Measurements from ENCODE around the gene RPS6KA4. TPM values are rescaled to one million over a fixed set of nuclear protein-coding genes. Genes with fewer than 3 reads are reported as not detected.

The RPS6KA4 gene
- total and polyA plus RNA-seq, 7 experiments from 2014 or later, result 4.6 to 35.7 (median 26.3) TPM

GRCh38 chr11:64358536-64358906, 441 bp upstream of the RPS6KA4 start:
- peak overlapping the region; percentile 33 to 100 (median 62) for H3K4me3 Mint-ChIP-seq
- no peak overlapping the region for H3K27ac Mint-ChIP-seq
- peak overlapping the region; percentile 60 for H3K4me3 ChIP-seq (ENCODE audit: low read length)
- H3K27me3 Mint-ChIP-seq, result no peaks in the 10 kb centered on the region
- H3K4me1 ChIP-seq (ENCODE audit: control insufficient read depth in 2 of 2, insufficient read depth in 2 of 2, low read length in 2 of 2), result peaks cover 10 to 16% of the 10 kb centered on the region in 2 donors
- no peak for DNase-seq
- H3K9me3 Mint-ChIP-seq, result no peaks in the 10 kb centered on the region
- ChIA-PET CTCF (no interaction called here), POLR2A (interaction anchor here (3.5 kb wide), 1 partner anchor 41 kb away, joined by 25 read pairs; the partner anchor contains the start of genes PRDX5 and TRMT112)
- H3K9me3 ChIP-seq (ENCODE audit: control insufficient read depth in 2 of 3, low read length in 3 of 3), result no peaks in the 10 kb centered on the region
- H3K27me3 ChIP-seq (ENCODE audit: control insufficient read depth in 2 of 2, insufficient read depth in 2 of 2, low read length in 2 of 2), result no peaks in the 10 kb centered on the region
- intact Hi-C loops (cut with micrococcal nuclease), result loop anchor here in 1 of 2 donors (5.0 kb wide), 1 partner anchor 151 kb away; the partner anchor contains the start of gene FERMT3
- H3K27ac ChIP-seq (ENCODE audit: low read depth, low read length), result peak overlapping the region; percentile 68
- H3K36me3 ChIP-seq (ENCODE audit: control insufficient read depth in 2 of 3, insufficient read depth in 3 of 3, low read length in 3 of 3), result peaks cover 0 to 46% (median under 1%) of the 10 kb centered on the region in 3 experiments
- ATAC-seq, result no peak
- peaks cover 0 to 24% (median 4%) of the 10 kb centered on the region in 5 donors for H3K36me3 Mint-ChIP-seq
- peaks cover 16 to 40% (median 30%) of the 10 kb centered on the region in 7 donors for H3K4me1 Mint-ChIP-seq

DNA sequence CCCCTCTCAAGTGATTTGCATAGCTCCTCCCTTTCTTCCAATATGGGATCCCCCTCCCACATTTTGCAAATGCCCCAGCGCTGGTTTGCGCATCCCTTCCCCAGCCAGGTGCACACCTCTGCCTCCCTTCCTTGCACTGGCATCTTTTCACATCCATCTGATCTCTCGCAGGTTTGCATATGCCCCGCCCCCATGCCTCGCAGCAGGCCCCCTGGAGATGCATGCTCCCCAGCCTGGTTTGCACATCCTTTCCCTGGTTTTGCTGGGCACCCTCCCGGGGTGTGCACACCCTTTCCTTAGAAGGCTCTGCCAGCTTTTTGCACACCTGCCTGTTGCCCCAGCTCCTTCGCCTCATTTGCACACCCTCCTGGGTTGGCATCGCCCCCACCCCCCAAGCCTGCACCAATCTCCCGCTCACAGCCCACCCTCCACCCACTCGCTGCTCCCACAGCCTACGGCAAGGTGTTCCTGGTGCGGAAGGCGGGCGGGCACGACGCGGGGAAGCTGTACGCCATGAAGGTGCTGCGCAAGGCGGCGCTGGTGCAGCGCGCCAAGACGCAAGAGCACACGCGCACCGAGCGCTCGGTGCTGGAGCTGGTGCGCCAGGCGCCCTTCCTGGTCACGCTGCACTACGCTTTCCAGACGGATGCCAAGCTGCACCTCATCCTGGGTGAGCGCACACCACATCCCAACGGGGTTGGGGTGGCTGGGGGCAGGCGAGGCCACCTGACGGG, 917 bp downstream of the RPS6KA4 start:
- ATAC-seq, result peak; percentile 60

DNA sequence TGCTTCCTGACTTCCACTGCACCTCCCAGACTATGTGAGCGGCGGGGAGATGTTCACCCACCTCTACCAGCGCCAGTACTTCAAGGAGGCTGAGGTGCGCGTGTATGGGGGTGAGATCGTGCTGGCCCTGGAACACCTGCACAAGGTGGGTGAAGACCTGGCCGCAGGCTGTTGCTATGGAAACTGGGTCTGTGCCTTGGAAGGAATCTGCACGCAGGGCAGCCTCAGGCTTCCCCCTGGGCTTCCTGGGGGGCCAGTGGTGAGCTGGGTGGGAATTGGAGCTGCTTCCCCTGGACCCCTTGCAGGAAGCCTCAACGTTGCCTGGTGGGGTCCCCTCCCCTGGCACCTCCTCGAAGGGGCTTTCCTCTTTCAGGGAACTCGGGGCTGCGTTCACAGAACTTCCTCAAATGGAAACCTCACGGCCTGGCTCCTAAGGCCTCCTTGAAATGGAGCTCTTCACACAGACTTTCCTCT, 1.5 kb downstream of the RPS6KA4 start:
- ATAC-seq (peak; percentile 8), DNase-seq (peak in 2 of 9 donors; percentile 17 to 24)
- ChIA-PET POLR2A (interaction anchor here (3.5 kb wide), 1 partner anchor 43 kb away, joined by 25 read pairs; the partner anchor contains the start of genes PRDX5 and TRMT112), CTCF (interaction anchor here (0.7 to 1.3 kb wide), 3 partner anchors 22 to 294 kb away, joined by 3 read pairs; no protein-coding TSS in a partner anchor)
- intact Hi-C loops (cut with micrococcal nuclease), result loop anchor here in 1 of 2 donors (2.0 kb wide), 1 partner anchor 292 kb away; no protein-coding TSS in a partner anchor
- Mint-ChIP-seq H3K9me3 (no peaks in the 10 kb centered on the region), H3K4me1 (peaks cover 16 to 36% (median 27%) of the 10 kb centered on the region in 7 donors), H3K36me3 (peaks cover 0 to 28% (median 4%) of the 10 kb centered on the region in 5 donors), H3K27me3 (no peaks in the 10 kb centered on the region), H3K27ac (peak overlapping the region in 7 of 9 donors; percentile 51 to 94 (median 72)), H3K4me3 (peak overlapping the region; percentile 83 to 100 (median 91))
- Histone ChIP-seq H3K27me3 (ENCODE audit: control insufficient read depth in 2 of 2, insufficient read depth in 2 of 2, low read length in 2 of 2) (no peaks in the 10 kb centered on the region), H3K9me3 (ENCODE audit: control insufficient read depth in 2 of 3, low read length in 3 of 3) (no peaks in the 10 kb centered on the region), H3K27ac (ENCODE audit: low read depth, low read length) (no peak overlapping the region), H3K4me1 (ENCODE audit: control insufficient read depth in 2 of 2, insufficient read depth in 2 of 2, low read length in 2 of 2) (peaks cover 10 to 16% of the 10 kb centered on the region in 2 donors), H3K36me3 (ENCODE audit: control insufficient read depth in 2 of 3, insufficient read depth in 3 of 3, low read length in 3 of 3) (peaks cover 0 to 51% (median 0%) of the 10 kb centered on the region in 3 experiments), H3K4me3 (ENCODE audit: low read length) (peak overlapping the region; percentile 60)

More for the DNA sequence above, 917 bp downstream of the RPS6KA4 start:
- no peaks in the 10 kb centered on the region for H3K27me3 Mint-ChIP-seq
- H3K27ac Mint-ChIP-seq, result peak overlapping the region; percentile 56 to 94 (median 72)
- peaks cover 16 to 40% (median 28%) of the 10 kb centered on the region in 7 donors for H3K4me1 Mint-ChIP-seq
- H3K9me3 Mint-ChIP-seq, result no peaks in the 10 kb centered on the region
- peaks cover 0 to 28% (median 4%) of the 10 kb centered on the region in 5 donors for H3K36me3 Mint-ChIP-seq
- peak overlapping the region; percentile 68 for H3K27ac ChIP-seq (ENCODE audit: low read depth, low read length)
- peak overlapping the region; percentile 60 for H3K4me3 ChIP-seq (ENCODE audit: low read length)
- H3K9me3 ChIP-seq (ENCODE audit: control insufficient read depth in 2 of 3, low read length in 3 of 3), result no peaks in the 10 kb centered on the region
- DNase-seq, result peak in 6 of 9 donors; percentile 22 to 40 (median 36)
- ChIA-PET CTCF (interaction anchor here (0.7 to 1.3 kb wide), 2 partner anchors 293 to 295 kb away, joined by 3 read pairs; no protein-coding TSS in a partner anchor), POLR2A (interaction anchor here (0.7 to 3.5 kb wide), 4 partner anchors 18 to 110 kb away, joined by 4 to 25 read pairs (median 4); partner anchors contain the start of genes CCDC88B, PRDX5 and TRMT112)
- H3K4me1 ChIP-seq (ENCODE audit: control insufficient read depth in 2 of 2, insufficient read depth in 2 of 2, low read length in 2 of 2), result peaks cover 10 to 16% of the 10 kb centered on the region in 2 donors
- intact Hi-C loops (cut with micrococcal nuclease), result loop anchor here (1.0 to 5.0 kb wide), 5 partner anchors 20 to 293 kb away; partner anchors contain the start of genes CCDC88B (in 2 of the 2), FERMT3 (in 1 of the 2), PRDX5 (in 1 of the 2) and TRMT112 (in 1 of the 2)
- peaks cover 0 to 51% (median 0%) of the 10 kb centered on the region in 3 experiments for H3K36me3 ChIP-seq (ENCODE audit: control insufficient read depth in 2 of 3, insufficient read depth in 3 of 3, low read length in 3 of 3)
- H3K27me3 ChIP-seq (ENCODE audit: control insufficient read depth in 2 of 2, insufficient read depth in 2 of 2, low read length in 2 of 2), result no peaks in the 10 kb centered on the region
- H3K4me3 Mint-ChIP-seq, result peak overlapping the region; percentile 83 to 100 (median 91)

DNA sequence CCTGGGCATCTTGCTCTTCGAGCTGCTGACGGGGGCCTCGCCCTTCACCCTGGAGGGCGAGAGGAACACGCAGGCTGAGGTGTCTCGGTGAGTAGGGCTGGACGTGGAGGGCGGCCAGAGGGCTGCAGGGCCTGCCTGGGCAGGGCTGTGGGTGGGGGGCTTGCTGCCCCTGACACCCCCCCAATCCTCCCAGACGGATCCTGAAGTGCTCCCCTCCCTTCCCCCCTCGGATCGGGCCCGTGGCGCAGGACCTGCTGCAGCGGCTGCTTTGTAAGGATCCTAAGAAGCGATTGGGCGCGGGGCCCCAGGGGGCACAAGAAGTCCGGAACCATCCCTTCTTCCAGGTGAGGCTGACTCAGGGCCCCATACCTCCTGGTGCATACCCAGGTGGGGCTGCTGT, 2.7 kb downstream of the RPS6KA4 start:
- no peak overlapping the region for H3K27ac Mint-ChIP-seq
- Histone ChIP-seq H3K27me3 (ENCODE audit: control insufficient read depth in 2 of 2, insufficient read depth in 2 of 2, low read length in 2 of 2) (no peaks in the 10 kb centered on the region), H3K9me3 (ENCODE audit: control insufficient read depth in 2 of 3, low read length in 3 of 3) (no peaks in the 10 kb centered on the region), H3K4me1 (ENCODE audit: control insufficient read depth in 2 of 2, insufficient read depth in 2 of 2, low read length in 2 of 2) (peaks cover 10 to 16% of the 10 kb centered on the region in 2 donors), H3K36me3 (ENCODE audit: control insufficient read depth in 2 of 3, insufficient read depth in 3 of 3, low read length in 3 of 3) (peaks cover 0 to 56% (median 0%) of the 10 kb centered on the region in 3 experiments), H3K4me3 (ENCODE audit: low read length) (no peak overlapping the region), H3K27ac (ENCODE audit: low read depth, low read length) (no peak overlapping the region)
- ChIA-PET CTCF (interaction anchor here (1.1 kb wide), 1 partner anchor 23 kb away, joined by 3 read pairs; no protein-coding TSS in a partner anchor), POLR2A (no interaction called here)
- H3K4me1 Mint-ChIP-seq, result peaks cover 16 to 32% (median 24%) of the 10 kb centered on the region in 7 donors
- H3K4me3 Mint-ChIP-seq, result peak overlapping the region in 2 of 10 donors; percentile 25 to 100
- intact Hi-C loops (cut with micrococcal nuclease), result loop anchor here in 1 of 2 donors (2.0 kb wide), 1 partner anchor 291 kb away; no protein-coding TSS in a partner anchor
- peaks cover 3 to 28% (median 7%) of the 10 kb centered on the region in 5 donors for H3K36me3 Mint-ChIP-seq
- H3K9me3 Mint-ChIP-seq, result no peaks in the 10 kb centered on the region
- DNase-seq, result no peak
- no peak for ATAC-seq
- H3K27me3 Mint-ChIP-seq, result no peaks in the 10 kb centered on the region

DNA sequence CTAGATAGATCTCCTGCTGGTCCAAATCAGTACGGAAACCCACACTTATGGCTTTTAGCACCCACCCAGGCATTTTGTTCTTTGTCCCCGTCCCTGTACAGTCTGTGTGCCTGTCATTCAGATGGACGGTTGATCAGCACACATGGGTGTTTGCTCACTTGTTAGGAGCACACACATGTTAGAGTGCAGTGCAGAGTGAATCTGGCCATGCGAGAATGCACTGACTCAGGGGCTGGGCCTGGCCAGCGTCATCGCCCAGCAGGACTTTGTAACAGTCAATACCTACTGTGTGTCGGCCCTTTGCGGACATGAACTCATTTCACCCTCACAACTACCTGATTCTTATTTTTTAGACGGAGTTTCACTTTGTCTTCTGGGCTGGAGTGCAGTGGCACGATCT, 3.4 kb downstream of the RPS6KA4 start:
- H3K36me3 ChIP-seq (ENCODE audit: control insufficient read depth in 2 of 3, insufficient read depth in 3 of 3, low read length in 3 of 3), result peaks cover 0 to 58% (median 0%) of the 10 kb centered on the region in 3 experiments
- peaks cover 5 to 30% (median 10%) of the 10 kb centered on the region in 5 donors for H3K36me3 Mint-ChIP-seq

GRCh38 chr11:64364435-64364834, 5.5 kb downstream of the RPS6KA4 start:
- H3K9me3 ChIP-seq (ENCODE audit: control insufficient read depth in 2 of 3, low read length in 3 of 3), result no peaks in the 10 kb centered on the region
- ChIA-PET POLR2A (no interaction called here), CTCF (interaction anchor here (0.7 to 1.0 kb wide), 2 partner anchors 26 to 47 kb away, joined by 3 read pairs; partner anchors contain the start of gene PRDX5)
- Mint-ChIP-seq H3K27me3 (no peaks in the 10 kb centered on the region), H3K4me3 (no peak overlapping the region), H3K27ac (no peak overlapping the region), H3K9me3 (no peaks in the 10 kb centered on the region), H3K36me3 (peaks cover 5 to 34% (median 10%) of the 10 kb centered on the region in 5 donors), H3K4me1 (peaks cover 11 to 23% (median 15%) of the 10 kb centered on the region in 7 donors)
- DNase-seq (no peak), ATAC-seq (no peak)
- intact Hi-C loops (cut with micrococcal nuclease), result no loop called here
- no peak overlapping the region for H3K27ac ChIP-seq (ENCODE audit: low read depth, low read length)
- H3K27me3 ChIP-seq (ENCODE audit: control insufficient read depth in 2 of 2, insufficient read depth in 2 of 2, low read length in 2 of 2), result no peaks in the 10 kb centered on the region
- peaks cover 0 to 5% of the 10 kb centered on the region in 2 donors for H3K4me1 ChIP-seq (ENCODE audit: control insufficient read depth in 2 of 2, insufficient read depth in 2 of 2, low read length in 2 of 2)
- peaks cover 0 to 74% (median 3%) of the 10 kb centered on the region in 3 experiments for H3K36me3 ChIP-seq (ENCODE audit: control insufficient read depth in 2 of 3, insufficient read depth in 3 of 3, low read length in 3 of 3)
- no peak overlapping the region for H3K4me3 ChIP-seq (ENCODE audit: low read length)

More for the DNA sequence above, 3.4 kb downstream of the RPS6KA4 start:
- intact Hi-C loops (cut with micrococcal nuclease), result no loop called here
- Mint-ChIP-seq H3K27ac (peak overlapping the region in 2 of 9 donors; percentile 9 to 12), H3K27me3 (no peaks in the 10 kb centered on the region), H3K4me1 (peaks cover 17 to 32% (median 22%) of the 10 kb centered on the region in 7 donors), H3K9me3 (no peaks in the 10 kb centered on the region), H3K4me3 (no peak overlapping the region)
- DNase-seq (no peak), ATAC-seq (no peak)
- ChIA-PET POLR2A (no interaction called here), CTCF (no interaction called here)
- H3K9me3 ChIP-seq (ENCODE audit: control insufficient read depth in 2 of 3, low read length in 3 of 3), result no peaks in the 10 kb centered on the region
- no peaks in the 10 kb centered on the region for H3K27me3 ChIP-seq (ENCODE audit: control insufficient read depth in 2 of 2, insufficient read depth in 2 of 2, low read length in 2 of 2)
- H3K27ac ChIP-seq (ENCODE audit: low read depth, low read length), result no peak overlapping the region
- H3K4me3 ChIP-seq (ENCODE audit: low read length), result no peak overlapping the region
- H3K4me1 ChIP-seq (ENCODE audit: control insufficient read depth in 2 of 2, insufficient read depth in 2 of 2, low read length in 2 of 2), result peaks cover 10 to 15% of the 10 kb centered on the region in 2 donors

All from naive thymus-derived CD4-positive, alpha-beta T cell (primary cell).